Ovary (tissue), 9 donors: ENCODE measurements around the gene RANBP10. TPM values are rescaled to one million over a fixed set of nuclear protein-coding genes. Genes with fewer than 3 reads are reported as not detected.
"Not testable (repeated sequence)": the region's sequence is repeated elsewhere in the genome, so short reads cannot be mapped to it uniquely, and the experiment has no call there.

Source experiments
- DNase-seq, 5 donors: peaks; one replicate each; pipeline ENCODE4 v3.0.0-alpha.2; 2019 to 2020
- H3K27ac ChIP-seq, 2 donors: fragments of 200-600 bp; one replicate each; pipeline versions ENCODE4 v1.5.1 to v1.8.0; 2019 to 2022
- H3K27me3 ChIP-seq: fragments of 200-600 bp; one replicate; pipeline ENCODE4 v1.8.0; 2022
- H3K36me3 ChIP-seq: fragments of 200-600 bp; sonication (generic); one replicate; pipeline ENCODE4 v1.5.1; 2019
- H3K4me1 ChIP-seq: one replicate; pipeline ENCODE4 v1.8.1; 2013; ENCODE audit warnings: mild to moderate bottlenecking, moderate library complexity; ENCODE audit not compliant: insufficient read depth
- H3K4me3 ChIP-seq: fragments of 200-600 bp; sonication (generic); one replicate; pipeline ENCODE4 v1.5.1; 2017
- H3K9me3 ChIP-seq, 2 donors: fragments of 200-600 bp in 1 of 2; sonication (generic) in 1 of 2; one replicate each; pipeline versions ENCODE4 v1.5.1 to v1.8.1; 2013 to 2019; ENCODE audit warnings: mild to moderate bottlenecking in 1 of 2, moderate library complexity in 1 of 2
- EP300 ChIP-seq: sonication (generic); formaldehyde crosslinking; IDR thresholded peaks from one replicate; pipeline ENCODE4 v1.6.1; 2017; ENCODE audit warnings: antibody characterized with exemption
- POLR2A ChIP-seq: fragments of 450-650 bp; IDR thresholded peaks from one replicate; pipeline ENCODE4 v1.6.1; 2017; ENCODE audit warnings: antibody characterized with exemption, mild to moderate bottlenecking, moderate library complexity
- WGBS, 3 donors: extraction: QIAGEN DNeasy Blood & Tissue Kit in 1 of 3; methylation state at CpG; one replicate each; pipeline versions ENCODE4 v1.1.5 to v1.1.7; 2013 to 2017; 5-methylcytosine and 5-hydroxymethylcytosine counted together
- intact Hi-C, 4 donors: fragments of 100-400 bp; cut with DNase I; formaldehyde crosslinking; loops; one replicate each; pipeline versions ENCODE4 v1.11.0 to v1.15.1; 2022 to 2023
- polyA plus RNA-seq, 2 donors: library from polyadenylated mRNA; stranded (reverse); fragments of 200-250 nt in 1 of 2; fragments of 350-450 nt in 1 of 2; fragmentation: Illumina TruSeq in 1 of 2; extraction: RNeasy Lipid Tissue Mini Kit (QIAGEN cat#74804) in 1 of 2; gene quantifications; one replicate each; pipeline ENCODE4 v1.2.3, GENCODE V29; 2013 to 2014
- total RNA-seq, 7 donors: library from RNA; depleted of rRNA in 2 of 7; stranded (reverse); fragments of >200 nt in 2 of 7; fragmentation: NEBNext Ultra II Directional in 3 of 7; extraction: Animal tissue kit (Norgen Biotek cat#: 25700) in 3 of 7; gene quantifications; one replicate each; pipeline versions ENCODE4 v1.1.0 to v1.2.4, GENCODE V29; 2016 to 2023
- TF ChIP-seq, protein P1 (sequence below), 3 donors: fragments of 450-650 bp in 2 of 3; fragments of 200-600 bp in 1 of 3; IDR thresholded peaks; one replicate each; pipeline versions ENCODE4 v1.5.1 to v1.8.0; 2016 to 2022; ENCODE audit warnings: antibody characterized with exemption in 3 of 3, mild to moderate bottlenecking in 1 of 3
- donor health status: DM: no; HTN: no; CAD: no; lungs with moderate emphysema.
- donor health status: DM: no; HTN: no; CAD: no.
- donor health status: Bipolar disorder and iron deficiency.
- donor health status: DM: yes; HTN: yes; CAD: no.
- donor health status: DM: no; HTN: no; CAD: no.
- donor health status: DM: yes; HTN: yes; CAD: no.

Gene RANBP10
- total and polyA plus RNA-seq, 9 donors: 8.3 to 19.6 (median 16.9) TPM

- no peak for DNase-seq
- no peak overlapping the region for H3K4me3 ChIP-seq
- H3K27ac ChIP-seq: no peak overlapping the region
- 89 to 96% (median 95%) methylated on average over 4 of the region's 4 CpGs for WGBS, 3 donors
- H3K9me3 ChIP-seq: no peaks in the 10 kb centered on the region
- TF ChIP-seq POLR2A (no peak), EP300 (no peak)
- TF ChIP-seq, protein P1, sequence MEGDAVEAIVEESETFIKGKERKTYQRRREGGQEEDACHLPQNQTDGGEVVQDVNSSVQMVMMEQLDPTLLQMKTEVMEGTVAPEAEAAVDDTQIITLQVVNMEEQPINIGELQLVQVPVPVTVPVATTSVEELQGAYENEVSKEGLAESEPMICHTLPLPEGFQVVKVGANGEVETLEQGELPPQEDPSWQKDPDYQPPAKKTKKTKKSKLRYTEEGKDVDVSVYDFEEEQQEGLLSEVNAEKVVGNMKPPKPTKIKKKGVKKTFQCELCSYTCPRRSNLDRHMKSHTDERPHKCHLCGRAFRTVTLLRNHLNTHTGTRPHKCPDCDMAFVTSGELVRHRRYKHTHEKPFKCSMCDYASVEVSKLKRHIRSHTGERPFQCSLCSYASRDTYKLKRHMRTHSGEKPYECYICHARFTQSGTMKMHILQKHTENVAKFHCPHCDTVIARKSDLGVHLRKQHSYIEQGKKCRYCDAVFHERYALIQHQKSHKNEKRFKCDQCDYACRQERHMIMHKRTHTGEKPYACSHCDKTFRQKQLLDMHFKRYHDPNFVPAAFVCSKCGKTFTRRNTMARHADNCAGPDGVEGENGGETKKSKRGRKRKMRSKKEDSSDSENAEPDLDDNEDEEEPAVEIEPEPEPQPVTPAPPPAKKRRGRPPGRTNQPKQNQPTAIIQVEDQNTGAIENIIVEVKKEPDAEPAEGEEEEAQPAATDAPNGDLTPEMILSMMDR (IDR thresholded peaks at IDR 0.05): no peak
- H3K36me3 ChIP-seq: no peaks in the 10 kb centered on the region
- no peaks in the 10 kb centered on the region for H3K4me1 ChIP-seq
- intact Hi-C loops: no loop called here
- H3K27me3 ChIP-seq: no peaks in the 10 kb centered on the region
Observed at GRCh38 chr16:67697422-67698185, 108.8 kb downstream of the RANBP10 start.

GRCh38 chr16:67694611-67695010 is 111.7 kb downstream of the RANBP10 start:
- no peak for TF ChIP-seq EP300
- Histone ChIP-seq H3K27ac (no peak overlapping the region), H3K36me3 (no peaks in the 10 kb centered on the region), H3K27me3 (no peaks in the 10 kb centered on the region), H3K4me1 (no peaks in the 10 kb centered on the region), H3K9me3 (no peaks in the 10 kb centered on the region), H3K4me3 (no peak overlapping the region)
- 66 to 84% (median 73%) methylated on average over 2 of the region's 2 CpGs for WGBS, 3 donors
- intact Hi-C loops: no loop called here
- no peak for DNase-seq

- H3K27ac ChIP-seq, DNase-seq, H3K4me3 ChIP-seq, H3K27me3 ChIP-seq, intact Hi-C loops, H3K4me1 ChIP-seq, H3K36me3 ChIP-seq, H3K9me3 ChIP-seq: not testable (repeated sequence)
- WGBS, 3 donors: 86 to 91% (median 90%) methylated on average over 8 of the region's 8 CpGs
Observed at GRCh38 chr16:67693517-67694285, 112.7 kb downstream of the RANBP10 start.

DNA sequence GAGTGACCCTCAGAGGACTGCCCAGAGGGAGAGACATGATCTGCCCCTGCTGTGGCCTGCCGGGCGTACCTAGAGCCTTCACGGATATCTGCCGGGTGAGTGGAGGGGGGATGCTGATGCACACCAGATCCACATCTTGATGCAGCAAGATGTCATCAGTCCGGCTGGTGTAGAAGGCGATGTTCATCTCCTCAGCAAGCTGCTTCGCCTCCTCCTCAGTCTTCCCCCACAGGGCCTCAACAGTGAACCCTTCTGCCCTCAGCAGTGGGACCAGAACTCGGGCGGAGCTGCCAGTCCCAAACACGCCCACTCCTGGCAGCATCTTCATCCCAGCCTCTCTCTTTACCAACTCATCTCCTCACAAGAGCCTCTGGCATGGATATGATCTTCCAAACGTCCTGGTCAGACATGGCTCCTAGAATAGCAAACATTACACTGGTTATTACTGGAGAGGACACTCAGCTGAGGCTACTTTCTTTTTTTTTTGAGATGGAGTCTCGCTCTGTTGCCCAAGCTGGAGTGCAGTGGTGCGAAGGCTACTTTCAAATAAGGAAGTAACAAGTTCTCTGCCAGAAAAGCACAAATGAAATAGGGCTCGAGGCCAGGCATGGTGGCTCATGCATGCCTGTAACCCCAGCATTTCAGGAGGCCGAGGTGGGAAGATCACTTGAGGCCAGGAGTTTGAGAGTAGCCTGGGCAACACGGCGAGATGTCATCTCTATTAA is 120.8 kb downstream of the RANBP10 start:
- H3K27ac ChIP-seq: no peak overlapping the region

DNA sequence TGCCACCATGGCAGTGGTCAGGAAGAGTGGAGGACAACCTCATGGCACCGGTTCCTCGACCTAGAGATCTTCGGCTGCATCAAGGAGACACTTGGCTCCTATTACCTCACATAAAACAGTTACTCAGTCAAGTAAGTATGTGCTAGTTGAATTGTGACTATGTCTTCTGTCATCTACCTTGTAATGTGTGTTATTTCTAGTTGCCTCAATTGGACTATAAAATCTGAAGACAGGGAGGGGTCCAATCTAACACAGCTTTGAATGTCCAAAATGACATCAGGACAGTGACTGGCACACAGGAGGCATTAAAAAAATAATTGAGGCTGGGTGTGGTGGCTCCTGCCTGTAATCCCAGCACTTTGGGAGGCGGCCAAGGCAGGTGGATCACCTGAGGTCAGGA is 122.6 kb downstream of the RANBP10 start:
- Histone ChIP-seq H3K27me3 (no peaks in the 10 kb centered on the region), H3K4me3 (no peak overlapping the region), H3K27ac (no peak overlapping the region), H3K4me1 (no peaks in the 10 kb centered on the region), H3K9me3 (no peaks in the 10 kb centered on the region), H3K36me3 (no peaks in the 10 kb centered on the region)
- TF ChIP-seq EP300 (no peak), POLR2A (no peak)
- TF ChIP-seq, protein P1 (IDR thresholded peaks at IDR 0.05): no peak
- 92 to 97% (median 94%) methylated on average over 4 of the region's 4 CpGs for WGBS, 3 donors
- DNase-seq: no peak
- intact Hi-C loops: no loop called here

More for the DNA sequence above, 120.8 kb downstream of the RANBP10 start:
- Histone ChIP-seq H3K9me3 (no peaks in the 10 kb centered on the region), H3K4me1 (no peaks in the 10 kb centered on the region), H3K36me3 (no peaks in the 10 kb centered on the region), H3K4me3 (no peak overlapping the region), H3K27me3 (no peaks in the 10 kb centered on the region)
- DNase-seq: no peak
- TF ChIP-seq, protein P1 (IDR thresholded peaks at IDR 0.05): no peak
- TF ChIP-seq POLR2A (no peak), EP300 (no peak)
- WGBS, 3 donors: 86 to 91% (median 88%) methylated on average over 17 of the region's 17 CpGs
- intact Hi-C loops: no loop called here
